H1 (cell line): Measurements from ENCODE around the gene FHIP2A. TPM values are rescaled to one million over a fixed set of nuclear protein-coding genes. Genes with fewer than 3 reads are reported as not detected.

Experiments used
- CTCF ChIA-PET: fragments of 300-600 bp; sonication (Branson Sonifier 250); formaldehyde crosslinking; loops from one replicate; lab custom pipeline; 2021; ENCODE audit not compliant: partially characterized antibody; lab: Charles Lee
- POLR2A ChIA-PET: fragments of 300-600 bp; sonication (Branson Sonifier 250); formaldehyde crosslinking; loops from one replicate; lab custom pipeline; 2021; ENCODE audit warnings: inconsistent platforms; ENCODE audit not compliant: partially characterized antibody; lab: Charles Lee
- DNase-seq, 2 experiments: peaks; one replicate each; pipeline versions ENCODE4 v3.0.0 to v3.0.0-alpha.2; 2010 to 2022; ENCODE audit warnings: low spot score in 2 of 2, low read depth in 1 of 2, mixed read lengths in 1 of 2
- FAIRE-seq: peaks from 2 replicates; lab custom pipeline; 2011; peaks lifted over from hg19 to GRCh38; lab: Jason Lieb, UNC
- H2AFZ ChIP-seq: 2 replicates; pipeline ENCODE4 v1.8.1; 2012; ENCODE audit warnings: low read length, inconsistent platforms
- H2AK5ac ChIP-seq: 2 replicates; pipeline ENCODE4 v1.6.1; 2013; ENCODE audit warnings: low read depth, low read length
- H2BK120ac ChIP-seq: replicated peaks from 2 replicates; pipeline ENCODE3; 2013; ENCODE audit warnings: low read depth, low read length, inconsistent platforms
- H2BK12ac ChIP-seq: 2 replicates; pipeline ENCODE4 v1.6.1; 2013; ENCODE audit warnings: low read depth, low read length
- H2BK15ac ChIP-seq: 2 replicates; pipeline ENCODE4 v1.6.1; 2013; ENCODE audit warnings: low read length
- H2BK20ac ChIP-seq: 2 replicates; pipeline ENCODE4 v1.6.1; 2013; ENCODE audit warnings: low read length
- H2BK5ac ChIP-seq: 2 replicates; pipeline ENCODE4 v1.6.1; 2013; ENCODE audit warnings: low read depth, low read length
- H3K14ac ChIP-seq: 2 replicates; pipeline ENCODE4 v1.6.1; 2013; ENCODE audit warnings: inconsistent platforms; ENCODE audit not compliant: insufficient read length
- H3K18ac ChIP-seq: 2 replicates; pipeline ENCODE4 v1.6.1; 2013; ENCODE audit warnings: low read length; ENCODE audit errors: extremely low read depth
- H3K23ac ChIP-seq: 2 replicates; pipeline ENCODE4 v1.6.1; 2013; ENCODE audit warnings: inconsistent platforms; ENCODE audit not compliant: insufficient read length
- H3K23me2 ChIP-seq: 2 replicates; pipeline ENCODE4 v1.6.1; 2013; ENCODE audit warnings: low read depth, low read length
- H3K27ac ChIP-seq: 2 replicates; pipeline ENCODE4 v1.6.1; 2011; ENCODE audit warnings: low read depth, low read length, inconsistent platforms
- H3K27me3 ChIP-seq, 4 experiments: replicated peaks in 1 of 4; 1 replicate in 1 of 4; 2 replicates in 3 of 4; pipeline versions ENCODE4 v1.6.1 to v1.8.1; 2011 to 2013; ENCODE audit warnings: low read length in 3 of 4, mild to moderate bottlenecking in 3 of 4, inconsistent platforms in 2 of 4, mixed read lengths in 2 of 4, moderate library complexity in 1 of 4; ENCODE audit not compliant: control insufficient read depth in 3 of 4, insufficient read depth in 3 of 4; ENCODE audit errors: extremely low read depth in 1 of 4
- H3K36me3 ChIP-seq, 4 experiments: 2 replicates each; pipeline versions ENCODE4 v1.6.1 to v1.8.1; 2011 to 2013; ENCODE audit warnings: mild to moderate bottlenecking in 4 of 4, low read length in 3 of 4, moderate library complexity in 2 of 4, control low read depth in 1 of 4, inconsistent platforms in 1 of 4; ENCODE audit not compliant: insufficient read depth in 4 of 4, control insufficient read depth in 2 of 4
- H3K4ac ChIP-seq: replicated peaks from 2 replicates; pipeline ENCODE3; 2013; ENCODE audit warnings: low read length, low read depth, mixed read lengths, inconsistent platforms; ENCODE audit not compliant: insufficient read length
- H3K4me1 ChIP-seq, 4 experiments: replicated peaks in 1 of 4; 1 replicate in 1 of 4; 2 replicates in 3 of 4; pipeline versions ENCODE4 v1.6.1 to v1.8.1; 2011 to 2013; ENCODE audit warnings: low read length in 3 of 4, inconsistent platforms in 2 of 4, mixed read lengths in 1 of 4; ENCODE audit not compliant: insufficient read depth in 4 of 4, control insufficient read depth in 3 of 4
- H3K4me2 ChIP-seq, 2 experiments: 2 replicates each; pipeline versions ENCODE4 v1.6.1 to v1.8.1; 2011 to 2013; ENCODE audit warnings: low read depth in 2 of 2, low read length in 2 of 2, control low read depth in 1 of 2, inconsistent platforms in 1 of 2, mild to moderate bottlenecking in 1 of 2; ENCODE audit not compliant: insufficient read depth in 1 of 2
- H3K4me3 ChIP-seq, 4 experiments: fragments of 200-600, 300-600 bp in 1 of 4; sonication (generic), shearing (Covaris generic), sonication (Bioruptor Twin) in 1 of 4; 2 replicates each; pipeline versions ENCODE4 v1.5.1 to v1.8.1; 2011 to 2016; ENCODE audit warnings: low read length in 4 of 4, low read depth in 3 of 4, control low read depth in 2 of 4, inconsistent platforms in 2 of 4, mild to moderate bottlenecking in 2 of 4, mixed read lengths in 1 of 4, moderate library complexity in 1 of 4; ENCODE audit not compliant: insufficient read depth in 2 of 4; ENCODE audit errors: extremely low read depth in 1 of 4
- H3K56ac ChIP-seq: replicated peaks from 2 replicates; pipeline ENCODE3; 2013; ENCODE audit warnings: low read depth, mild to moderate bottlenecking, mixed read lengths, low read length, inconsistent platforms; ENCODE audit not compliant: insufficient read length
- H3K79me1 ChIP-seq: 2 replicates; pipeline ENCODE4 v1.6.1; 2013; ENCODE audit warnings: low read depth, low read length, control low read depth
- H3K79me2 ChIP-seq, 2 experiments: 2 replicates each; pipeline versions ENCODE4 v1.6.1 to v1.8.1; 2012 to 2013; ENCODE audit warnings: low read length in 2 of 2, mild to moderate bottlenecking in 2 of 2, inconsistent platforms in 1 of 2; ENCODE audit not compliant: insufficient read depth in 2 of 2, control insufficient read depth in 1 of 2
- H3K9ac ChIP-seq, 4 experiments: replicated peaks in 1 of 4; 1 replicate in 1 of 4; 2 replicates in 3 of 4; pipeline versions ENCODE4 v1.6.1 to v1.8.1; 2011 to 2013; ENCODE audit warnings: low read depth in 3 of 4, low read length in 3 of 4, control low read depth in 2 of 4, mild to moderate bottlenecking in 2 of 4, moderate library complexity in 2 of 4, inconsistent platforms in 1 of 4; ENCODE audit errors: extremely low read depth in 1 of 4
- H3K9me3 ChIP-seq, 2 experiments: 2 replicates each; pipeline versions ENCODE4 v1.6.1 to v1.8.1; 2012 to 2013; ENCODE audit warnings: mild to moderate bottlenecking in 2 of 2, moderate library complexity in 2 of 2, control low read depth in 1 of 2, inconsistent platforms in 1 of 2, low read depth in 1 of 2, low read length in 1 of 2, mixed read lengths in 1 of 2; ENCODE audit not compliant: insufficient read depth in 2 of 2
- H4K20me1 ChIP-seq, 2 experiments: replicated peaks in 1 of 2; 2 replicates each; pipeline versions ENCODE3 to v1.8.1; 2011 to 2013; ENCODE audit warnings: inconsistent platforms in 2 of 2, low read length in 2 of 2, mild to moderate bottlenecking in 1 of 2; ENCODE audit not compliant: insufficient read depth in 2 of 2, control insufficient read depth in 1 of 2
- H4K5ac ChIP-seq: 2 replicates; pipeline ENCODE4 v1.6.1; 2013; ENCODE audit warnings: low read length, low read depth, mixed read lengths, inconsistent platforms; ENCODE audit not compliant: insufficient read length
- H4K8ac ChIP-seq: 2 replicates; pipeline ENCODE4 v1.8.0; 2013; ENCODE audit warnings: mild to moderate bottlenecking, moderate library complexity, low read length, inconsistent platforms; ENCODE audit not compliant: insufficient read depth; ENCODE audit errors: extremely low read depth
- H4K91ac ChIP-seq: replicated peaks from 2 replicates; pipeline ENCODE3; 2013; ENCODE audit warnings: low read length, mixed read lengths, inconsistent platforms; ENCODE audit not compliant: insufficient read length
- CREB1 ChIP-seq: IDR thresholded peaks from 2 replicates; pipeline ENCODE4 v1.6.1; 2012; ENCODE audit warnings: inconsistent platforms
- KDM1A ChIP-seq: fragments of 200-600, 300-600 bp; sonication (generic); IDR thresholded peaks from 2 replicates; pipeline ENCODE4 v1.7.1; 2016; ENCODE audit warnings: mild to moderate bottlenecking, low read length, borderline replicate concordance
- SIX5 ChIP-seq: IDR thresholded peaks from 2 replicates; pipeline ENCODE4 v1.6.1; 2011; ENCODE audit warnings: mild to moderate bottlenecking, low read depth, low read length
- WGBS, 2 experiments: shearing (Covaris generic) in 1 of 2; methylation state at CpG; one replicate each; pipeline versions ENCODE4 v1.1.6 to v1.1.7; 2013 to 2015; ENCODE audit warnings: low lambda C conversion rate in 2 of 2, mixed read lengths in 2 of 2, inconsistent platforms in 1 of 2, low coverage in 1 of 2, missing lambda C conversion rate in 1 of 2; ENCODE audit not compliant: insufficient replicate concordance in 2 of 2, insufficient coverage in 1 of 2, insufficient read length in 1 of 2; ENCODE audit errors: extremely low coverage in 1 of 2, missing lambda C conversion rate in 1 of 2; 5-methylcytosine and 5-hydroxymethylcytosine counted together
- polyA plus RNA-seq, 7 experiments: library from polyadenylated mRNA; depleted of rRNA in 3 of 7; stranded (reverse) in 5 of 7; unstranded in 2 of 7; fragments of >200 nt in 5 of 7; fragments of 200-250 nt in 2 of 7; gene quantifications; 1 replicate in 5 of 7; 2 replicates in 1 of 7; 4 replicates in 1 of 7; pipeline versions ENCODE4 v1.2.1 to v1.2.3, GENCODE V29; 2011 to 2013; ENCODE audit warnings: missing spikeins in 2 of 7, mixed read lengths in 2 of 7
- total RNA-seq: library from RNA; stranded (reverse); fragmentation: NEBNext Ultra II Directional; extraction: Animal tissue kit (Norgen Biotek cat#: 25700); gene quantifications from 2 replicates; pipeline ENCODE4 v1.2.1, GENCODE V29; 2021

Gene FHIP2A
- total and polyA plus RNA-seq, 2 of the 8 experiments (the other 6 are each of a cell fraction or from before 2014, with no cell fraction given) = 4.5 to 15.0 TPM

- H3K9ac ChIP-seq = no peak overlapping the region
- no peaks in the 10 kb centered on the region for H3K79me1 ChIP-seq
- H3K23ac ChIP-seq = no peak overlapping the region
- H2BK5ac ChIP-seq = no peak overlapping the region
- H3K79me2 ChIP-seq = no peaks in the 10 kb centered on the region
- H2AFZ ChIP-seq = 0 out of 2 replicates have a peak overlapping the region, but pooled peaks have one; percentile 80
- no peak for DNase-seq
- H3K18ac ChIP-seq = no peak overlapping the region
- ChIA-PET CTCF (interaction anchor here (1.9 kb wide), 1 partner anchor 9 kb away, joined by 7 read pairs; the partner anchor contains the start of gene FHIP2A), POLR2A (no interaction called here)
- H2BK15ac ChIP-seq = no peak overlapping the region
- no peak overlapping the region for H3K56ac ChIP-seq
- no peak overlapping the region for H2AK5ac ChIP-seq
- peaks cover 0 to 5% of the 10 kb centered on the region in 2 experiments; a peak in 1 of 4 replicates for H3K9me3 ChIP-seq
- no peaks in the 10 kb centered on the region for H3K23me2 ChIP-seq
- H3K27me3 ChIP-seq = no peaks in the 10 kb centered on the region
- H4K20me1 ChIP-seq = no peaks in the 10 kb centered on the region
- H3K4me2 ChIP-seq = no peak overlapping the region
- H3K27ac ChIP-seq = no peak overlapping the region
- no peaks in the 10 kb centered on the region for H3K36me3 ChIP-seq
- H2BK20ac ChIP-seq = no peak overlapping the region
- no peak overlapping the region for H4K91ac ChIP-seq
- no peak overlapping the region for H4K5ac ChIP-seq
- H3K4me1 ChIP-seq = no peaks in the 10 kb centered on the region
- no peak overlapping the region for H3K4me3 ChIP-seq
- WGBS, 2 experiments = 100% methylated on average over 1 of the region's 1 CpG; no CpG with 5 or more reads in 1 of the 2 experiments
- TF ChIP-seq CREB1 (no peak), SIX5 (peak; percentile 39), KDM1A (no peak)
- no peak overlapping the region for H4K8ac ChIP-seq
- FAIRE-seq = no peak
- no peak overlapping the region for H3K14ac ChIP-seq
- no peak overlapping the region for H2BK12ac ChIP-seq
- no peak overlapping the region for H2BK120ac ChIP-seq
- H3K4ac ChIP-seq = no peak overlapping the region
These were observed 9.7 kb upstream of the FHIP2A start for GRCh38 chr10:114811862-114812261.
